Right cardiac atrium (tissue), 5 donors: ENCODE measurements around the gene PIAS1. TPM values are rescaled to one million over a fixed set of nuclear protein-coding genes. Genes with fewer than 3 reads are reported as not detected.

Source experiments
- polyA plus RNA-seq: library from polyadenylated mRNA; stranded (reverse); fragments of 200-250 nt; gene quantifications from one replicate; pipeline ENCODE4 v1.2.3, GENCODE V29; 2013
- total RNA-seq, 4 donors: library from RNA; stranded (reverse); fragmentation: NEBNext Ultra II Directional; extraction: Animal tissue kit (Norgen Biotek cat#: 25700); gene quantifications; one replicate each; pipeline ENCODE4 v1.2.1, GENCODE V29; 2021
- donor health status: healthy with polysubstance abuse.
- donor health status: DM: no; HTN: yes; CAD: no.
- donor health status: DM: no; HTN: no; CAD: no.
- donor health status: DM: no; HTN: yes; CAD: no; lungs with severe emphysema.
- donor health status: DM: yes; HTN: yes; CAD: no.

Gene PIAS1
- total and polyA plus RNA-seq, 5 donors = 8.7 to 38.2 (median 34.7) TPM

Other genes with a start within 250 kb of the PIAS1 start
- under 1 TPM; 0.17 to 0.28 (median 0.20) TPM for gene SKOR1, start 228.8 kb upstream of the PIAS1 start, total RNA-seq
- 0.11 TPM for gene SKOR1, start 228.8 kb upstream of the PIAS1 start, polyA plus RNA-seq
- not detected for gene RNU6-1, start 214.3 kb upstream of the PIAS1 start, total RNA-seq
- not detected for gene RNU6-1, start 214.3 kb upstream of the PIAS1 start, polyA plus RNA-seq
- 1 to 10 TPM; 1.5 to 2.3 (median 1.8) TPM for gene CALML4, start 151.0 kb downstream of the PIAS1 start, total RNA-seq
- 2.4 TPM for gene CALML4, start 151.0 kb downstream of the PIAS1 start, polyA plus RNA-seq
- 1 to 10 TPM; 7.0 to 8.9 (median 7.7) TPM for gene CLN6, start 175.4 kb downstream of the PIAS1 start, total RNA-seq
- 6.8 TPM for gene CLN6, start 175.4 kb downstream of the PIAS1 start, polyA plus RNA-seq
- gene FEM1B, start 223.4 kb downstream of the PIAS1 start, total RNA-seq = 10 to 100 TPM; 53.5 to 86.9 (median 57.4) TPM
- gene FEM1B, start 223.4 kb downstream of the PIAS1 start, polyA plus RNA-seq = 13.8 TPM